Measurements from ENCODE around the gene C1QL1. TPM values are rescaled to one million over a fixed set of nuclear protein-coding genes. Genes with fewer than 3 reads are reported as not detected.
A peak's percentile ranks its signal among the peaks of the same experiment; 100 is the strongest.
"Not testable (repeated sequence)": the region's sequence is repeated elsewhere in the genome, so short reads cannot be mapped to it uniquely, and the experiment has no call there.

C1QL1 gene
- total RNA-seq, 2 experiments from 2014 or later = not detected

- CTCF ChIA-PET = no interaction called here
- DNase-seq = no peak
Observed at GRCh38 chr17:44952946-44953475, 15.1 kb downstream of the C1QL1 start.

GRCh38 chr17:44948315-44948795 is 19.7 kb downstream of the C1QL1 start:
- TF ChIP-seq CTCF (IDR thresholded peaks at IDR 0.05) = no peak
- ATAC-seq = no peak
- CTCF ChIA-PET = interaction anchor here (1.0 to 1.9 kb wide), 2 partner anchors 9 to 72 kb away, joined by 3 to 8 read pairs; no protein-coding TSS in a partner anchor
- intact Hi-C loops (cut with micrococcal nuclease) = no loop called here
- no peak for DNase-seq
- Mint-ChIP-seq H3K27ac (peak overlapping the region; percentile 92), H3K36me3 (ENCODE audit: low read depth) (peaks cover 17% of the 10 kb centered on the region), H3K27me3 (peaks cover 3% of the 10 kb centered on the region), H3K4me3 (peak overlapping the region; percentile 90), H3K4me1 (ENCODE audit: low read depth) (peaks cover 11% of the 10 kb centered on the region), H3K9me3 (no peaks in the 10 kb centered on the region)
- POLR2A ChIA-PET = interaction anchor here (0.9 to 2.4 kb wide), 4 partner anchors 12 to 50 kb away, joined by 3 to 11 read pairs (median 4); partner anchors contain the start of gene EFTUD2

More at GRCh38 chr17:44952946-44953475, 15.1 kb downstream of the C1QL1 start:
- TF ChIP-seq CTCF (IDR thresholded peaks at IDR 0.05) = no peak
- H3K4me1 Mint-ChIP-seq (ENCODE audit: low read depth) = peaks cover 5% of the 10 kb centered on the region
- no peak overlapping the region for H3K27ac Mint-ChIP-seq
- intact Hi-C loops (cut with micrococcal nuclease) = no loop called here
- no peaks in the 10 kb centered on the region for H3K36me3 Mint-ChIP-seq (ENCODE audit: low read depth)
- H3K27me3 Mint-ChIP-seq = peaks cover 3% of the 10 kb centered on the region
- ATAC-seq = no peak
- H3K9me3 Mint-ChIP-seq = no peaks in the 10 kb centered on the region
- no peak overlapping the region for H3K4me3 Mint-ChIP-seq
- POLR2A ChIA-PET = interaction anchor here (1.5 kb wide), 1 partner anchor 17 kb away, joined by 3 read pairs; no protein-coding TSS in a partner anchor

- peak within 1 kb of the TSS; percentile 90 for H3K4me3 Mint-ChIP-seq
- H3K4me1 Mint-ChIP-seq (ENCODE audit: low read depth) = peaks cover 11% of the 10 kb centered on the region
- peak within 1 kb of the TSS; percentile 92 for H3K27ac Mint-ChIP-seq
- H3K27me3 Mint-ChIP-seq = peaks cover 3% of the 10 kb centered on the region
- ChIA-PET POLR2A (interaction anchor here (0.7 to 2.4 kb wide), 14 partner anchors 7 to 92 kb away, joined by 3 to 19 read pairs (median 3); partner anchors contain the start of genes EFTUD2 and GFAP), CTCF (interaction anchor here (0.8 to 1.9 kb wide), 2 partner anchors 8 to 73 kb away, joined by 3 to 8 read pairs; no protein-coding TSS in a partner anchor)
- peaks cover 18% of the 10 kb centered on the region for H3K36me3 Mint-ChIP-seq (ENCODE audit: low read depth)
- ATAC-seq = peak; percentile 97
- DNase-seq = peak; percentile 96
- intact Hi-C loops (cut with micrococcal nuclease) = no loop called here
- no peaks in the 10 kb centered on the region for H3K9me3 Mint-ChIP-seq
- no peak for TF ChIP-seq CTCF (IDR thresholded peaks at IDR 0.05)
Observed at GRCh38 chr17:44947461-44948314, 20.4 kb downstream of the C1QL1 start, which contains the start of gene KIF18B. TSS of gene KIF18B (minus strand) at chr17:44947773. CDS start at chr17:44936344, 11,429 bp downstream.

- H3K27ac Mint-ChIP-seq; intact Hi-C loops (cut with micrococcal nuclease); DNase-seq; H3K27me3 Mint-ChIP-seq; H3K9me3 Mint-ChIP-seq; ATAC-seq: not testable (repeated sequence)
- peak overlapping the region; percentile 90 for H3K4me3 Mint-ChIP-seq
- peaks cover 21% of the 10 kb centered on the region for H3K36me3 Mint-ChIP-seq (ENCODE audit: low read depth)
- CTCF ChIA-PET = interaction anchor here (1.1 kb wide), 1 partner anchor 76 kb away, joined by 4 read pairs; no protein-coding TSS in a partner anchor
- POLR2A ChIA-PET = interaction anchor here (1.2 kb wide), 1 partner anchor 42 kb away, joined by 3 read pairs; no protein-coding TSS in a partner anchor
- H3K4me1 Mint-ChIP-seq (ENCODE audit: low read depth) = peaks cover 15% of the 10 kb centered on the region
Observed at GRCh38 chr17:44945652-44946051, 22.5 kb downstream of the C1QL1 start.

GRCh38 chr17:44942456-44942855 is 25.6 kb downstream of the C1QL1 start:
- Mint-ChIP-seq H3K27me3 (peaks cover 3% of the 10 kb centered on the region), H3K27ac (no peak overlapping the region), H3K4me3 (no peak overlapping the region), H3K4me1 (ENCODE audit: low read depth) (peaks cover 8% of the 10 kb centered on the region), H3K9me3 (no peaks in the 10 kb centered on the region), H3K36me3 (ENCODE audit: low read depth) (peaks cover 32% of the 10 kb centered on the region)
- POLR2A ChIA-PET = interaction anchor here (0.8 kb wide), 1 partner anchor 58 kb away, joined by 3 read pairs; no protein-coding TSS in a partner anchor
- intact Hi-C loops (cut with micrococcal nuclease) = no loop called here
- ATAC-seq (no peak), DNase-seq (no peak)
- TF ChIP-seq CTCF (IDR thresholded peaks at IDR 0.05) = no peak
- CTCF ChIA-PET = interaction anchor here (0.5 to 2.6 kb wide), 6 partner anchors 22 to 206 kb away, joined by 3 to 8 read pairs (median 3); no protein-coding TSS in a partner anchor
